Measurements from ENCODE around the gene ABCD1. TPM values are rescaled to one million over a fixed set of nuclear protein-coding genes. Genes with fewer than 3 reads are reported as not detected.

Gene ABCD1
- total and polyA plus RNA-seq, 10 of the 15 experiments (the other 5 are each of a cell fraction or from before 2014, with no cell fraction given), result 0.13 to 6.5 (median 1.4) TPM

GRCh38 chrX:153762626-153763173 lies 38.0 kb downstream of the ABCD1 start:
- no TSS peak for BruUV-seq (replicated peaks)
- intact Hi-C loops (cut with micrococcal nuclease; ENCODE audit: unreplicated experiment), result loop anchor here (5.0 kb wide), 1 partner anchor 290 kb away; no protein-coding TSS in a partner anchor
- Histone ChIP-seq H3K4me2 (ENCODE audit: control insufficient read depth, insufficient read depth) (no peak overlapping the region), H4K20me1 (ENCODE audit: control insufficient read depth, insufficient read depth) (no peaks in the 10 kb centered on the region), H3K4me3 (no peak overlapping the region), H3K9me3 (replicated peaks; ENCODE audit: control insufficient read depth, insufficient read depth, low read length) (no peaks in the 10 kb centered on the region), H3K27ac (ENCODE audit: control insufficient read depth, insufficient read depth) (no peak overlapping the region), H3K27me3 (replicated peaks in 1 of 2; ENCODE audit: control insufficient read depth in 2 of 2, insufficient read depth in 2 of 2, low read length in 1 of 2) (no peaks in the 10 kb centered on the region), H2AFZ (ENCODE audit: control insufficient read depth, low read depth, low read length) (no peak overlapping the region), H3K36me3 (ENCODE audit: control insufficient read depth in 2 of 2, insufficient read depth in 2 of 2, low read length in 1 of 2) (no peaks in the 10 kb centered on the region), H3K4me1 (ENCODE audit: control insufficient read depth, insufficient read depth, low read length) (no peaks in the 10 kb centered on the region), H3K9ac (ENCODE audit: control insufficient read depth, insufficient read depth, low read length) (no peak overlapping the region), H3K79me2 (ENCODE audit: control insufficient read depth, insufficient read depth, low read length) (no peaks in the 10 kb centered on the region)
- WGBS (ENCODE audit: insufficient coverage, insufficient replicate concordance, low lambda C conversion rate, missing lambda C conversion rate), result 50% methylated on average over 14 of the region's 14 CpGs
- in situ Hi-C loops (cut with MboI), result loop anchor here (5.0 kb wide), 1 partner anchor 200 kb away; no protein-coding TSS in a partner anchor
- RAD21 ChIA-PET (ENCODE audit: unreplicated experiment), result interaction anchor here (1.6 kb wide), 1 partner anchor 75 kb away, joined by 3 read pairs; the partner anchor contains the start of gene SLC6A8
- TF ChIP-seq KDM1A (IDR thresholded peaks at IDR 0.05; ENCODE audit: borderline replicate concordance) (no peak), ZNF622 (IDR thresholded peaks at IDR 0.05) (no peak), ZNF384 (IDR thresholded peaks at IDR 0.05; ENCODE audit: borderline replicate concordance, low read depth, low read length) (no peak), FOS (IDR thresholded peaks at IDR 0.05; ENCODE audit: borderline replicate concordance, extremely low read depth, insufficient read length) (no peak), POU2F2 (IDR thresholded peaks at IDR 0.05; ENCODE audit: borderline replicate concordance, low read depth, low read length) (no peak), MYC (IDR thresholded peaks at IDR 0.05; ENCODE audit: insufficient read depth, insufficient read length, insufficient replicate concordance, low read length, severe bottlenecking) (no peak), CEBPB (IDR thresholded peaks at IDR 0.05; ENCODE audit: borderline replicate concordance in 1 of 2, low read depth in 2 of 2, low read length in 2 of 2) (no peak), SUPT20H (IDR thresholded peaks at IDR 0.05; ENCODE audit: borderline replicate concordance, control insufficient read depth, low read depth, low read length) (no peak), ZZZ3 (IDR thresholded peaks at IDR 0.05; ENCODE audit: control insufficient read depth, insufficient read length, low read depth) (no peak), GATAD2B (conservative IDR thresholded peaks at IDR 0.05; ENCODE audit: low read depth) (no peak), RAD21 (IDR thresholded peaks at IDR 0.05; ENCODE audit: insufficient read depth, low read depth, low read length) (no peak), GABPA (IDR thresholded peaks at IDR 0.05; ENCODE audit: low read depth) (no peak), USF1 (IDR thresholded peaks at IDR 0.05; ENCODE audit: borderline replicate concordance, extremely low read length, insufficient read depth, low read depth, low read length) (no peak), PAX5 (IDR thresholded peaks at IDR 0.05; ENCODE audit: borderline replicate concordance, low read depth, low read length) (no peak)
- ATAC-seq, result no peak
- POLR2A ChIA-PET, result no interaction called here
- CTCF ChIA-PET, result interaction anchor here (0.6 to 2.3 kb wide), 8 partner anchors 34 to 206 kb away, joined by 3 to 26 read pairs (median 4); partner anchors contain the start of gene SLC6A8
- FAIRE-seq, result no peak
- SMC1A ChIA-PET (ENCODE audit: uncharacterized antibody, unreplicated experiment), result no interaction called here
- no peak for DNase-seq (ENCODE audit: low read depth, low spot score)
